NT2/D1 (cell line): Measurements from ENCODE around the gene PIPOX.

Source experiments
- DNase-seq: peaks from one replicate; pipeline ENCODE4 v3.0.0-alpha.2; 2011; ENCODE audit warnings: low read depth, low spot score
- H3K27me3 ChIP-seq: 2 replicates; pipeline ENCODE4 v1.6.0; 2011; ENCODE audit warnings: mild to moderate bottlenecking; ENCODE audit not compliant: insufficient read length, insufficient read depth
- H3K36me3 ChIP-seq: 2 replicates; pipeline ENCODE4 v1.6.1; 2011; ENCODE audit warnings: mild to moderate bottlenecking, low read length, mixed read lengths; ENCODE audit not compliant: insufficient read depth, insufficient read length
- H3K4me1 ChIP-seq: 2 replicates; pipeline ENCODE4 v1.5.1; 2011; ENCODE audit not compliant: insufficient read depth, insufficient read length
- H3K4me3 ChIP-seq: 2 replicates; pipeline ENCODE4 v1.5.1; 2011; ENCODE audit warnings: low read depth; ENCODE audit not compliant: insufficient read length
- H3K9ac ChIP-seq: 2 replicates; pipeline ENCODE4 v1.6.0; 2011; ENCODE audit warnings: low read depth; ENCODE audit not compliant: insufficient read length
- H3K9me3 ChIP-seq: 2 replicates; pipeline ENCODE4 v1.5.1; 2011; ENCODE audit warnings: mild to moderate bottlenecking, low read length; ENCODE audit not compliant: insufficient read depth
- SUZ12 ChIP-seq: IDR thresholded peaks from 2 replicates; pipeline ENCODE4 v1.6.1; 2011; ENCODE audit not compliant: insufficient read length, insufficient read depth; ENCODE audit errors: extremely low read depth
- YY1 ChIP-seq: IDR thresholded peaks from 2 replicates; pipeline ENCODE4 v1.6.1; 2011; ENCODE audit not compliant: insufficient read length, insufficient read depth
- ZNF274 ChIP-seq: IDR thresholded peaks from 2 replicates; pipeline ENCODE4 v1.6.1; 2011; ENCODE audit warnings: mild to moderate bottlenecking, low read depth, low read length

The PIPOX gene

GRCh38 chr17:29051194-29051593 is 8.3 kb downstream of the PIPOX start:
- DNase-seq, result no peak
- H3K9me3 ChIP-seq, result no peaks in the 10 kb centered on the region
- no peak overlapping the region for H3K9ac ChIP-seq
- H3K27me3 ChIP-seq, result no peaks in the 10 kb centered on the region
- TF ChIP-seq YY1 (no peak), SUZ12 (no peak), ZNF274 (no peak)
- H3K4me3 ChIP-seq, result no peak overlapping the region
- peaks cover 11% of the 10 kb centered on the region for H3K36me3 ChIP-seq
- H3K4me1 ChIP-seq, result peaks cover 16% of the 10 kb centered on the region

GRCh38 chr17:29051731-29052130 is 8.8 kb downstream of the PIPOX start:
- Histone ChIP-seq H3K27me3 (no peaks in the 10 kb centered on the region), H3K9me3 (no peaks in the 10 kb centered on the region), H3K4me1 (peaks cover 16% of the 10 kb centered on the region), H3K4me3 (no peak overlapping the region), H3K9ac (no peak overlapping the region), H3K36me3 (peaks cover 11% of the 10 kb centered on the region)
- TF ChIP-seq SUZ12 (no peak), YY1 (no peak), ZNF274 (no peak)
- DNase-seq, result no peak

GRCh38 chr17:29054835-29055234 is 11.9 kb downstream of the PIPOX start:
- no peak for TF ChIP-seq SUZ12
- TF ChIP-seq YY1, result no peak
- no peak for TF ChIP-seq ZNF274
- no peaks in the 10 kb centered on the region for H3K27me3 ChIP-seq
- no peak for DNase-seq
- H3K9me3 ChIP-seq, result no peaks in the 10 kb centered on the region
- H3K36me3 ChIP-seq, result peaks cover 11% of the 10 kb centered on the region
- no peak overlapping the region for H3K4me3 ChIP-seq
- H3K9ac ChIP-seq, result no peak overlapping the region
- peaks cover 12% of the 10 kb centered on the region for H3K4me1 ChIP-seq

GRCh38 chr17:29057361-29057760 is 14.4 kb downstream of the PIPOX start:
- Histone ChIP-seq H3K9me3 (no peaks in the 10 kb centered on the region), H3K4me3 (no peak overlapping the region), H3K9ac (no peak overlapping the region), H3K27me3 (no peaks in the 10 kb centered on the region), H3K36me3 (peaks cover 11% of the 10 kb centered on the region), H3K4me1 (peaks cover 8% of the 10 kb centered on the region)
- DNase-seq, result no peak
- no peak for TF ChIP-seq YY1
- TF ChIP-seq SUZ12, result no peak
- no peak for TF ChIP-seq ZNF274

GRCh38 chr17:29058391-29058790 is 15.4 kb downstream of the PIPOX start:
- no peak overlapping the region for H3K4me3 ChIP-seq
- TF ChIP-seq YY1 (no peak), ZNF274 (no peak), SUZ12 (no peak)
- H3K36me3 ChIP-seq, result peaks cover 7% of the 10 kb centered on the region
- DNase-seq, result no peak
- no peaks in the 10 kb centered on the region for H3K27me3 ChIP-seq
- H3K4me1 ChIP-seq, result peaks cover 8% of the 10 kb centered on the region
- no peak overlapping the region for H3K9ac ChIP-seq
- H3K9me3 ChIP-seq, result no peaks in the 10 kb centered on the region

- no peaks in the 10 kb centered on the region for H3K9me3 ChIP-seq
- no peaks in the 10 kb centered on the region for H3K27me3 ChIP-seq
- H3K36me3 ChIP-seq, result peaks cover 5% of the 10 kb centered on the region
- DNase-seq, result no peak
- H3K4me1 ChIP-seq, result peaks cover 8% of the 10 kb centered on the region
- TF ChIP-seq ZNF274 (no peak), SUZ12 (no peak), YY1 (no peak)
- H3K9ac ChIP-seq, result no peak overlapping the region
- H3K4me3 ChIP-seq, result no peak overlapping the region
These were observed 16.3 kb downstream of the PIPOX start for GRCh38 chr17:29059281-29059680.

GRCh38 chr17:29060475-29060874 is 17.5 kb downstream of the PIPOX start:
- Histone ChIP-seq H3K36me3 (no peaks in the 10 kb centered on the region), H3K9ac (no peak overlapping the region), H3K4me3 (no peak overlapping the region), H3K27me3 (no peaks in the 10 kb centered on the region), H3K9me3 (no peaks in the 10 kb centered on the region), H3K4me1 (peaks cover 3% of the 10 kb centered on the region)
- TF ChIP-seq SUZ12, result no peak
- no peak for TF ChIP-seq YY1
- no peak for TF ChIP-seq ZNF274
- no peak for DNase-seq

GRCh38 chr17:29061036-29061435 is 18.1 kb downstream of the PIPOX start:
- Histone ChIP-seq H3K27me3 (no peaks in the 10 kb centered on the region), H3K9me3 (no peaks in the 10 kb centered on the region), H3K4me1 (peaks cover 3% of the 10 kb centered on the region), H3K36me3 (no peaks in the 10 kb centered on the region), H3K9ac (no peak overlapping the region), H3K4me3 (no peak overlapping the region)
- TF ChIP-seq YY1 (no peak), SUZ12 (no peak), ZNF274 (no peak)
- no peak for DNase-seq
